Suprapubic skin (tissue), 4 donors: ENCODE data around the gene FARSA. TPM values are rescaled to one million over a fixed set of nuclear protein-coding genes. Genes with fewer than 3 reads are reported as not detected.
A peak's percentile ranks its signal among the peaks of the same experiment; 100 is the strongest.

Experiments
- DNase-seq, 2 donors: peaks; one replicate each; pipeline ENCODE4 v3.0.0-alpha.2; 2019; ENCODE audit warnings: low spot score in 2 of 2
- H3K27ac ChIP-seq: fragments of 200-600 bp; sonication (generic); one replicate; pipeline ENCODE4 v1.5.1; 2019
- H3K27me3 ChIP-seq: fragments of 200-600 bp; sonication (generic); one replicate; pipeline ENCODE4 v1.5.1; 2019
- H3K36me3 ChIP-seq: fragments of 200-600 bp; sonication (generic); one replicate; pipeline ENCODE4 v1.5.1; 2019
- H3K4me1 ChIP-seq: fragments of 200-600 bp; sonication (generic); one replicate; pipeline ENCODE4 v1.5.1; 2019
- H3K4me3 ChIP-seq: fragments of 200-600 bp; sonication (generic); one replicate; pipeline ENCODE4 v1.5.1; 2019; ENCODE audit warnings: mild to moderate bottlenecking
- H3K9me3 ChIP-seq: fragments of 200-600 bp; sonication (generic); one replicate; pipeline ENCODE4 v1.5.1; 2019
- EP300 ChIP-seq: sonication (generic); formaldehyde crosslinking; IDR thresholded peaks from one replicate; pipeline ENCODE4 v1.6.1; 2017; ENCODE audit warnings: antibody characterized with exemption
- POLR2A ChIP-seq, 2 donors: fragments of 450-650 bp; IDR thresholded peaks; one replicate each; pipeline ENCODE4 v1.6.1; 2017; ENCODE audit warnings: antibody characterized with exemption in 2 of 2, mild to moderate bottlenecking in 2 of 2, moderate library complexity in 2 of 2
- POLR2AphosphoS5 ChIP-seq, 3 donors: sonication (generic); formaldehyde crosslinking; IDR thresholded peaks; one replicate each; pipeline ENCODE4 v1.6.1; 2017; ENCODE audit warnings: antibody characterized with exemption in 3 of 3
- WGBS: methylation state at CpG from one replicate; pipeline ENCODE4 v1.1.5; 2018; 5-methylcytosine and 5-hydroxymethylcytosine counted together
- total RNA-seq, 4 donors: library from RNA; depleted of rRNA; stranded (reverse); fragments of >200 nt; gene quantifications; one replicate each; pipeline ENCODE4 v1.1.0, GENCODE V29; 2016
- TF ChIP-seq, protein P1 (sequence below), 2 donors: fragments of 200-600 bp in 1 of 2; fragments of 450-650 bp in 1 of 2; sonication (generic) in 1 of 2; IDR thresholded peaks; one replicate each; pipeline ENCODE4 v1.5.1; 2016 to 2019; ENCODE audit warnings: antibody characterized with exemption in 2 of 2, mild to moderate bottlenecking in 1 of 2, moderate library complexity in 1 of 2

FARSA gene
- total RNA-seq, 4 donors from 2014 or later: 49.0 to 60.6 (median 50.9) TPM

DNA sequence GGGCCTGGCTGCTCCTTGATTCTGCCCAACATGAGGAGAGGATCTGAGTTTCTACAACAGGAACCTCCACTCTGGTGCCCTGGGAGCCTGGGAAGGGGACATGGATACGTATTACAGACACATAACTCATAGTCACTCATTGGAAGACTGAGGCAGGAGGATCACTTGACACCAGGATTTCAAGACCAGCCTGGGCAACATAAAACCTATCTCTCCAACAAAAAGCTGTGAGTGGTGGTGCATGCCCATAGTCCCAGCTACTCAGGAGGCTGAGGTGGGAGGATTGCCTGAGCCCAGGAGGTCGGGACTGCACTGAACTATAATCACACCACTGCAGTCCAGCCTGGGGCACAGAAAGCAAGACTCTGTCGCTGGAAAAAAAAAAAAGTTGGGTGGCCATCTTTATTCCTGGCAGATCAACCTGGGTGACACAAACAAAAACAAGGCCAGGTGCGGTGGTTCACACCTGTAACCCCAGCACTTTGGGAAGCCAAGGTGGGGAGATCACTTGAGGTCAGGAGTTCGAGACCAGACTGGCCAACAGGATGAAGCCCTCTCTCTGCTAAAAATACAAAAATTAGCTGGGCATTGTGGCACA lies 45.4 kb downstream of the FARSA start:
- 68% methylated on average over 4 of the region's 5 CpGs for WGBS
- TF ChIP-seq POLR2A (IDR thresholded peaks at IDR 0.05): no peak
- TF ChIP-seq, protein P1, sequence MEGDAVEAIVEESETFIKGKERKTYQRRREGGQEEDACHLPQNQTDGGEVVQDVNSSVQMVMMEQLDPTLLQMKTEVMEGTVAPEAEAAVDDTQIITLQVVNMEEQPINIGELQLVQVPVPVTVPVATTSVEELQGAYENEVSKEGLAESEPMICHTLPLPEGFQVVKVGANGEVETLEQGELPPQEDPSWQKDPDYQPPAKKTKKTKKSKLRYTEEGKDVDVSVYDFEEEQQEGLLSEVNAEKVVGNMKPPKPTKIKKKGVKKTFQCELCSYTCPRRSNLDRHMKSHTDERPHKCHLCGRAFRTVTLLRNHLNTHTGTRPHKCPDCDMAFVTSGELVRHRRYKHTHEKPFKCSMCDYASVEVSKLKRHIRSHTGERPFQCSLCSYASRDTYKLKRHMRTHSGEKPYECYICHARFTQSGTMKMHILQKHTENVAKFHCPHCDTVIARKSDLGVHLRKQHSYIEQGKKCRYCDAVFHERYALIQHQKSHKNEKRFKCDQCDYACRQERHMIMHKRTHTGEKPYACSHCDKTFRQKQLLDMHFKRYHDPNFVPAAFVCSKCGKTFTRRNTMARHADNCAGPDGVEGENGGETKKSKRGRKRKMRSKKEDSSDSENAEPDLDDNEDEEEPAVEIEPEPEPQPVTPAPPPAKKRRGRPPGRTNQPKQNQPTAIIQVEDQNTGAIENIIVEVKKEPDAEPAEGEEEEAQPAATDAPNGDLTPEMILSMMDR (IDR thresholded peaks at IDR 0.05): no peak
- TF ChIP-seq EP300: no peak
- no peak for TF ChIP-seq POLR2AphosphoS5 (IDR thresholded peaks at IDR 0.05)
- H3K9me3 ChIP-seq: no peaks in the 10 kb centered on the region
- H3K36me3 ChIP-seq: peaks cover 1% of the 10 kb centered on the region
- H3K4me3 ChIP-seq: no peak overlapping the region
- H3K4me1 ChIP-seq: peaks cover 35% of the 10 kb centered on the region
- no peak overlapping the region for H3K27ac ChIP-seq
- DNase-seq: no peak
- peaks cover 20% of the 10 kb centered on the region for H3K27me3 ChIP-seq

DNA sequence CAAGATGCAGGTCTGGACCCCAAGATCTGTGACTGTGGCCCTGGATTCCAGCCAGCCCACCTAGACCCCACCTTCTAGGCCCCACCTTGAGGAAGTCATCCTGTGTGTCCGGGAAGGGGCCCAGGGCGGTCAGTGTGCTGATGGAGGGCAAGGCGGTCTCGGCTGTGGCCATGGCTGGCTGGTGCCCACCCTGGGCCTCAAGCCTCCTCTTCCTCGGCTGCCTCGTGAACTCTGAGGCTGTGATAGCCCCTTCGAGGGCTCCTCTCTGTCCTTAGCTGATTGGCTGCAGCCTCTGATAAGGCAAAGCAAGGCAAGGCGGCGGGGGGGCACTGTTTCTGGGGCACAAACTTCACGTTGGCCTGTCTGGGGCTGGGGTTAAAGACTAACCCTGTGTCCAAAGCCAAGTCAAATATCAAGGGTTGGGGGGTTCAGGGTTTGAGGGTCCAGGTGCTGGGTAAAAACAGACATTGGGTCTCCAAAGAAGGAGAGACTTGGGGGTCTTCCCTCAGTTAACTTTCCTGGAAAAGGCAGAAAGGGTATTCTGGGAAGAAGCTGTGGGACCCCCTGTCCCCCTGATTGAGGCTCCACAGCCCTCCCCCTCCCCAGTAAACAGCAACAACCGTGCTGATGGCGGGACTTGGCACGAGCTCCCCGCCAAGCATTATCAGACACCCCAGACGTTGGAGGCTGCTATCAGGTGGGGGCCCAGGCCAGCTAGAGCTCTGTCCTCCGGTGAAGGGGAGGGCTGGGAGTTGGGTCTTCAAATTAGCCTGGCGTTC lies 46.4 kb downstream of the FARSA start, which contains the start of gene KLF1:
Gene KLF1, minus strand, starts transcription at position 233 of the 779 bp plus-strand sequence. Its CDS starts 61 bp downstream, at position 172.
- 77% methylated on average over 6 of the region's 17 CpGs for WGBS
- Histone ChIP-seq H3K27me3 (peaks cover 20% of the 10 kb centered on the region), H3K4me3 (peak within 1 kb of the TSS; percentile 49), H3K9me3 (no peaks in the 10 kb centered on the region), H3K4me1 (peaks cover 33% of the 10 kb centered on the region), H3K36me3 (no peaks in the 10 kb centered on the region), H3K27ac (no peak within 1 kb of the TSS)
- TF ChIP-seq EP300: no peak
- DNase-seq: no peak

DNA sequence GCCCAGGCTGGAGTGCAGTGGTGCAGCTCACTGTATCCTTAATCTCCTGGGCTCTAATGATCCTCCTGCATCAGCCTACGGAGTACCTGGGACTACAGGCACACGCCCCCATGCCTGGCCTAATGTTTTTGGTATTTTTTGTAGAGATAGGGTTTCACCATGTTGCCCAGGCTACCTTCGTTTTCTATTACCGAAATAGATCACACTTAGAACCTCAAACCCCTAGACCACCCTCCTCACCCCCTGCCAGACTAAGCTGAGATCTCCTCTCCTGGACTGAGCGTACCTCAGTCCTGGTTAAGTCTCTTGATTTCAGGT lies 46.9 kb downstream of the FARSA start:
- no peak overlapping the region for H3K4me3 ChIP-seq
- H3K27me3 ChIP-seq: peaks cover 20% of the 10 kb centered on the region
- TF ChIP-seq, protein P1 (IDR thresholded peaks at IDR 0.05): no peak
- TF ChIP-seq POLR2AphosphoS5 (IDR thresholded peaks at IDR 0.05) (no peak), EP300 (no peak), POLR2A (IDR thresholded peaks at IDR 0.05) (no peak)
- 78% methylated on average over 5 of the region's 5 CpGs for WGBS
- no peak overlapping the region for H3K27ac ChIP-seq
- no peaks in the 10 kb centered on the region for H3K9me3 ChIP-seq
- peaks cover 28% of the 10 kb centered on the region for H3K4me1 ChIP-seq
- no peak for DNase-seq
- H3K36me3 ChIP-seq: no peaks in the 10 kb centered on the region

DNA sequence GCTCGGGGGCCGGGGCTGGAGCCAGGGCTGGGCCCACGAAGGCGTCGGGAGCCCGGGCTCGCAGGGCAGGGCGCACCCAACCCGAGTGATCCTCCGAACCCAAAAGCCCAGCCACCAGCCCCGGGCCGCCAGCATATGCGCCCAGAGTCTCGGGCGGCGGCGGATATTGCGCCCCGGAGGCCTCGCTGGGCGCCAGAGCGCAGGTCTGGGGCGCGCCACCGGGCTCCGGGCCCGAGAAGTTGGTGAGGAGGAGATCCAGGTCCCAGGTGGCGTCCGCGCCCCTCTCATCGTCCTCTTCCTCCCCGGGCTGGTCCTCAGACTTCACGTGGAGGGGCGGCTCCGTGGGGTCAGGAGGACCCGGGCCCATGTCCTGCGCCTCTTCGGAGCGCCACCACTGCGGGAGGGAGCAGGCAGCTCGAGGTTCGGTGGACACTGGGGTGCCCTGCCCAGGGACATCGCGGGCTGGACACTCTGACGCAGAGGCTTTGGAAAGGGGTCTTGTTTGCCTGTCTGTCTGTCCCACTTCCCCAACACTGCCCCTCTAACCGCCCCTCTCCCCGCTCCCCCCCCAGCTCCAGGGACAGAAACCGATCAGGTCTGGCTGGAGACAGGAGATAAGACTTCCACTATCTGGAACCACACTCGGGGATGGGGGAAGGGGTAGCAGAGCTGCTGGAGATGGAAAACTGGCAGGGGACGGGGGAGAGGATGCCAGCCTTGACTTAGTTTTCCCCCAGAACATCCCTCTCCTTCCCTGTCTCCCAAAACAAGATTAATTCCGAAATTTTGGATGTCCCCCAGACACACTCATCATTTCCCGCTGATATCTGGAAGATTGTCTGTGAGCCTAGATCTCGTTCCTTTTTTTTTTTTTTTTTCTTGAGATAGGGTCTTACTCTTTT lies 47.5 kb downstream of the FARSA start:
- no peak for DNase-seq
- H3K27ac ChIP-seq: no peak overlapping the region
- 8% methylated on average over 31 of the region's 53 CpGs for WGBS

More for the DNA sequence above, 47.5 kb downstream of the FARSA start:
- no peaks in the 10 kb centered on the region for H3K36me3 ChIP-seq
- H3K4me3 ChIP-seq: peak overlapping the region; percentile 49
- H3K27me3 ChIP-seq: peaks cover 20% of the 10 kb centered on the region
- no peak for TF ChIP-seq EP300
- no peak for TF ChIP-seq POLR2A (IDR thresholded peaks at IDR 0.05)
- TF ChIP-seq, protein P1 (IDR thresholded peaks at IDR 0.05): no peak
- peaks cover 23% of the 10 kb centered on the region for H3K4me1 ChIP-seq
- no peaks in the 10 kb centered on the region for H3K9me3 ChIP-seq
